NCI-H2227 (cell line): ENCODE measurements around the gene RFX8.
"Not testable (repeated sequence)": the region's sequence is repeated elsewhere in the genome, so short reads cannot be mapped to it uniquely, and the experiment has no call there.

Source experiments
- DNase-seq: peaks from one replicate; lab custom pipeline; 2025; ENCODE audit not compliant: unreplicated experiment; lab: John Stamatoyannopoulos, UW

Gene RFX8

GRCh38 chr2:101442667-101443061, 32.2 kb downstream of the RFX8 start:
- DNase-seq = no peak

GRCh38 chr2:101442042-101442666, 32.8 kb downstream of the RFX8 start:
- no peak for DNase-seq

GRCh38 chr2:101440127-101440738, 34.7 kb downstream of the RFX8 start:
- no peak for DNase-seq

- DNase-seq = no peak
Observed at GRCh38 chr2:101439716-101440115, 35.2 kb downstream of the RFX8 start.

GRCh38 chr2:101438555-101438954, 36.4 kb downstream of the RFX8 start:
- DNase-seq = not testable (repeated sequence)

GRCh38 chr2:101435001-101435862, 39.7 kb downstream of the RFX8 start:
- peak; percentile 38 for DNase-seq

GRCh38 chr2:101433465-101433864, 41.4 kb downstream of the RFX8 start:
- DNase-seq = no peak

GRCh38 chr2:101432411-101433181, 42.3 kb downstream of the RFX8 start:
- no peak for DNase-seq

- DNase-seq = no peak
Observed at GRCh38 chr2:101431486-101431885, 43.4 kb downstream of the RFX8 start.

GRCh38 chr2:101430156-101430555, 44.8 kb downstream of the RFX8 start:
- DNase-seq = no peak

GRCh38 chr2:101429453-101429852, 45.5 kb downstream of the RFX8 start:
- DNase-seq = no peak

- DNase-seq = no peak
Observed at GRCh38 chr2:101428422-101429176, 46.3 kb downstream of the RFX8 start.

GRCh38 chr2:101427743-101428142, 47.2 kb downstream of the RFX8 start:
- no peak for DNase-seq

- DNase-seq = no peak
Observed at GRCh38 chr2:101427240-101427639, 47.7 kb downstream of the RFX8 start.

GRCh38 chr2:101426822-101427221, 48.1 kb downstream of the RFX8 start:
- DNase-seq = no peak

- DNase-seq = no peak
Observed at GRCh38 chr2:101420623-101421022, 54.3 kb downstream of the RFX8 start.

GRCh38 chr2:101419096-101419663, 55.7 kb downstream of the RFX8 start:
- DNase-seq = peak; percentile 22

GRCh38 chr2:101418460-101419095, 56.3 kb downstream of the RFX8 start:
- DNase-seq = no peak

- no peak for DNase-seq
Observed at GRCh38 chr2:101416609-101417008, 58.3 kb downstream of the RFX8 start.

GRCh38 chr2:101415884-101416283, 59.0 kb downstream of the RFX8 start:
- no peak for DNase-seq
